ENCODE measurements around the gene PTGFRN.

The PTGFRN gene

GRCh38 chr1:116891396-116892079, 18.2 kb upstream of the PTGFRN start:
- no peak for DNase-seq

- no peak for DNase-seq
These were observed 14.6 kb upstream of the PTGFRN start for GRCh38 chr1:116895073-116895472.

- no peak for DNase-seq
These were observed 10.2 kb upstream of the PTGFRN start for GRCh38 chr1:116899529-116899928.

GRCh38 chr1:116900471-116901365, 9.0 kb upstream of the PTGFRN start:
- no peak for DNase-seq

- DNase-seq = no peak
These were observed 7.7 kb upstream of the PTGFRN start for GRCh38 chr1:116902027-116902426.

GRCh38 chr1:116902723-116903383, 6.9 kb upstream of the PTGFRN start:
- no peak for DNase-seq

GRCh38 chr1:116904791-116905320, 4.9 kb upstream of the PTGFRN start:
- DNase-seq = no peak

- no peak for DNase-seq
These were observed 2.9 kb upstream of the PTGFRN start for GRCh38 chr1:116906812-116907211.

- DNase-seq = no peak
These were observed 2.4 kb upstream of the PTGFRN start for GRCh38 chr1:116907351-116907750.

GRCh38 chr1:116908266-116908665, 1.4 kb upstream of the PTGFRN start:
- no peak for DNase-seq

- no peak for DNase-seq
These were observed 750 bp upstream of the PTGFRN start for GRCh38 chr1:116908820-116909511.

- peak; percentile 32 for DNase-seq
These were observed 867 bp downstream of the PTGFRN start for GRCh38 chr1:116910379-116911187.

- no peak for DNase-seq
These were observed 1.5 kb downstream of the PTGFRN start for GRCh38 chr1:116911188-116911553.

- DNase-seq = no peak
These were observed 2.2 kb downstream of the PTGFRN start for GRCh38 chr1:116911779-116912469.

- DNase-seq = no peak
These were observed 3.1 kb downstream of the PTGFRN start for GRCh38 chr1:116912846-116913245.

GRCh38 chr1:116913941-116914340, 4.2 kb downstream of the PTGFRN start:
- DNase-seq = no peak

- DNase-seq = no peak
These were observed 5.0 kb downstream of the PTGFRN start for GRCh38 chr1:116914667-116915066.

GRCh38 chr1:116915086-116915661, 5.5 kb downstream of the PTGFRN start:
- no peak for DNase-seq

- DNase-seq = no peak
These were observed 6.3 kb downstream of the PTGFRN start for GRCh38 chr1:116916002-116916401.

GRCh38 chr1:116916533-116917445, 7.1 kb downstream of the PTGFRN start:
- DNase-seq = no peak
